Naive thymus-derived CD4-positive, alpha-beta T cell (primary cell): Measurements from ENCODE around the gene TMEM128. TPM values are rescaled to one million over a fixed set of nuclear protein-coding genes. Genes with fewer than 3 reads are reported as not detected.
A peak's percentile ranks its signal among the peaks of the same experiment; 100 is the strongest.

Source experiments
- ATAC-seq: fragments of 150-1000 bp; cut with Tn5 transposase; 2 replicates; pipeline ENCODE4 v1.10.0; 2021; ENCODE audit warnings: mild to moderate bottlenecking, moderate library complexity
- CTCF ChIA-PET: fragments of 350-600 bp; sonication (Branson Sonifier 250); formaldehyde crosslinking; loops from one replicate; lab custom pipeline; 2021; ENCODE audit warnings: antibody characterized with exemption; lab: Charles Lee
- POLR2A ChIA-PET: fragments of 350-600 bp; sonication (Branson Sonifier 250); formaldehyde crosslinking; loops from one replicate; lab custom pipeline; 2021; ENCODE audit warnings: antibody characterized with exemption, inconsistent platforms; lab: Charles Lee
- DNase-seq, 9 donors: peaks; one replicate each; pipeline versions ENCODE4 v3.0.0 to v3.0.0-alpha.2; 2020 to 2022; ENCODE audit warnings: mixed read lengths in 1 of 9
- H3K27ac ChIP-seq: one replicate; pipeline ENCODE4 v1.7.0; 2013; ENCODE audit warnings: mild to moderate bottlenecking, low read depth, low read length, moderate library complexity
- H3K27me3 ChIP-seq, 2 donors: one replicate each; pipeline ENCODE4 v1.7.0; 2013; ENCODE audit warnings: low read length in 2 of 2, mild to moderate bottlenecking in 2 of 2, moderate library complexity in 2 of 2; ENCODE audit not compliant: control insufficient read depth in 2 of 2, insufficient read depth in 2 of 2
- H3K36me3 ChIP-seq, 3 experiments: 1 replicate in 2 of 3; 2 replicates in 1 of 3; pipeline ENCODE4 v1.7.0; 2013; ENCODE audit warnings: low read length in 3 of 3, mild to moderate bottlenecking in 3 of 3, moderate library complexity in 1 of 3; ENCODE audit not compliant: insufficient read depth in 3 of 3, control insufficient read depth in 2 of 3
- H3K4me1 ChIP-seq, 2 donors: one replicate each; pipeline ENCODE4 v1.7.0; 2013; ENCODE audit warnings: low read length in 2 of 2, mild to moderate bottlenecking in 2 of 2, moderate library complexity in 1 of 2; ENCODE audit not compliant: control insufficient read depth in 2 of 2, insufficient read depth in 2 of 2
- H3K4me3 ChIP-seq: 2 replicates; pipeline ENCODE4 v1.7.0; 2013; ENCODE audit warnings: mild to moderate bottlenecking, low read length
- H3K9me3 ChIP-seq, 3 experiments: 1 replicate in 2 of 3; 2 replicates in 1 of 3; pipeline ENCODE4 v1.7.0; 2013; ENCODE audit warnings: low read length in 3 of 3; ENCODE audit not compliant: control insufficient read depth in 2 of 3
- H3K27ac Mint-ChIP-seq, 9 donors: one replicate each; pipeline ENCODE4 v1.8.0; 2020 to 2022; ENCODE audit warnings: mixed read lengths in 9 of 9, mild to moderate bottlenecking in 8 of 9, moderate library complexity in 5 of 9, inconsistent platforms in 2 of 9
- H3K27me3 Mint-ChIP-seq, 5 donors: one replicate each; pipeline ENCODE4 v1.8.0; 2021 to 2022; ENCODE audit warnings: mixed read lengths in 5 of 5, mild to moderate bottlenecking in 1 of 5
- H3K36me3 Mint-ChIP-seq, 5 donors: one replicate each; pipeline ENCODE4 v1.8.0; 2020 to 2022; ENCODE audit warnings: mixed read lengths in 5 of 5, mild to moderate bottlenecking in 3 of 5, inconsistent platforms in 1 of 5
- H3K4me1 Mint-ChIP-seq, 7 donors: one replicate each; pipeline ENCODE4 v1.8.0; 2020 to 2022; ENCODE audit warnings: mixed read lengths in 7 of 7, mild to moderate bottlenecking in 3 of 7, inconsistent platforms in 1 of 7
- H3K4me3 Mint-ChIP-seq, 10 donors: one replicate each; pipeline ENCODE4 v1.8.0; 2020 to 2022; ENCODE audit warnings: mild to moderate bottlenecking in 10 of 10, mixed read lengths in 10 of 10, moderate library complexity in 6 of 10, inconsistent platforms in 2 of 10
- H3K9me3 Mint-ChIP-seq, 11 donors: one replicate each; pipeline ENCODE4 v1.8.0; 2020 to 2022; ENCODE audit warnings: mixed read lengths in 11 of 11, mild to moderate bottlenecking in 4 of 11, inconsistent platforms in 1 of 11, moderate library complexity in 1 of 11
- intact Hi-C, 2 donors: fragments of 100-400 bp; cut with micrococcal nuclease; formaldehyde crosslinking; loops; one replicate each; pipeline ENCODE4 v1.15.1; 2023
- polyA plus RNA-seq, 2 donors: library from polyadenylated mRNA; unstranded; fragments of 300-500 nt; fragmentation: Illumina TruSeq; gene quantifications; one replicate each; pipeline ENCODE4 v1.2.3, GENCODE V29; 2021
- total RNA-seq, 6 experiments: library from RNA in 5 of 6; stranded (reverse) in 5 of 6; gene quantifications; 1 replicate in 5 of 6; 2 replicates in 1 of 6; pipeline ENCODE4 v1.2.3 and lab custom pipeline; 2021 to 2026

Gene TMEM128, protein sequence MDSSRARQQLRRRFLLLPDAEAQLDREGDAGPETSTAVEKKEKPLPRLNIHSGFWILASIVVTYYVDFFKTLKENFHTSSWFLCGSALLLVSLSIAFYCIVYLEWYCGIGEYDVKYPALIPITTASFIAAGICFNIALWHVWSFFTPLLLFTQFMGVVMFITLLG
- 10 to 100 TPM; 10.0 to 22.8 (median 17.8) TPM for total RNA-seq
- 10 to 100 TPM; 46.2 to 47.5 TPM for polyA plus RNA-seq
- 7.5 reads per million, percentile 31 among the genes with 10 or more reads in this experiment for total RNA-seq (lab: John Stamatoyannopoulos, UW)

DNA sequence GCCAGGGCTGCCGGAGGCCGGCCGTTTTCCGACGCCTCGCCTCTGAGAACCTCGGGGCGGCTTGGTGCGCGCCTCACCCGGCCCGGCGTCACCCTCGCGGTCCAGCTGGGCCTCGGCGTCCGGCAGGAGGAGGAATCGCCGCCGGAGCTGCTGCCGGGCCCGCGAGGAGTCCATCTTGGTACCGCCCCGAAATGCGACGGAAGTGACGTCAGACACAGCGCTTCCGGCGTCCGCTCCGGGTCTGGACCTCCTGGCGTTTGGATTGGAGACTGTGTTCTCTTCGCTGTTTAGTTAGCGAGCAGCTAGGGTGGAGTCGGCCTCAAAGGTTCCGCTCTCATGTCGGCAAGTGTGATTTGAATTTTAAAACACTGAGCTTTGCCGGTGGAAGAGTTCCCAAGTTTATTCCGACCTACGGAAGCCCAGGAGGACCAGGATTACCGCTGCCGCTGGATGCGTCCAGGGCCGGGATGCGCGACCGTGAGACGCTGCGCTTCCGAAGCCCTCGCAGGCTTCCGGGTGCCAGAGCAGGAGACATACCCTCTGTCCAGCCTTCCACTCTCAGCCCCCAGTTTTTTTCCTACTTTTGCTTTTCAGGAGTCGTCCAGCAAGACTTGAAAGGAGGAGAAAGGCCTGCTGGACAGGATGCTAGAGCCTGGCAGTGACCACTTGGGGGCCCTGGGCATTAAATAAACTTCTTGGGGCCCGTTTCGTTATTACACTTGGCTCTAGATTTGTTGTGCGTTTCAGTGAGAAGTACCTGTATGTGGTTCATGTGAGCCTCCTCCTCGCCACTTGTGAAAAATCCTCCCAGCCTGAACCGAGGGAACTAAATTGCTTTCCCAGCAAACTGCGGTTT lies at the start of gene TMEM128:
TSS of gene TMEM128 (minus strand) at position 195 of the 856 bp plus-strand sequence. CDS start at position 174, 21 bp downstream.
- ATAC-seq (peak; percentile 98), DNase-seq (peak; percentile 83 to 92 (median 90))
- H3K36me3 ChIP-seq = peaks cover 6 to 25% (median 7%) of the 10 kb centered on the region in 3 experiments
- H3K27me3 Mint-ChIP-seq = peaks cover 0 to 7% (median 0%) of the 10 kb centered on the region in 5 donors
- H3K9me3 ChIP-seq = no peaks in the 10 kb centered on the region
- peaks cover 0 to 3% (median 0%) of the 10 kb centered on the region in 11 donors for H3K9me3 Mint-ChIP-seq
- peak within 1 kb of the TSS; percentile 96 to 99 (median 98) for H3K27ac Mint-ChIP-seq
- peaks cover 4 to 19% (median 14%) of the 10 kb centered on the region in 5 donors for H3K36me3 Mint-ChIP-seq
- intact Hi-C loops = loop anchor here (1.0 to 10.0 kb wide), 5 partner anchors 42 to 294 kb away; partner anchors contain the start of genes LYAR (in 2 of the 2), STX18 (in 2 of the 2) and ZBTB49 (in 2 of the 2)
- ChIA-PET POLR2A (interaction anchor here (0.7 to 2.3 kb wide), 14 partner anchors 8 to 294 kb away, joined by 3 to 15 read pairs (median 4); partner anchors contain the start of genes LYAR, NSG1, STX18 and ZBTB49), CTCF (interaction anchor here (0.7 to 1.1 kb wide), 4 partner anchors 12 to 183 kb away, joined by 3 to 7 read pairs (median 3); no protein-coding TSS in a partner anchor)
- H3K4me1 Mint-ChIP-seq = peaks cover 24 to 54% (median 41%) of the 10 kb centered on the region in 7 donors
- no peaks in the 10 kb centered on the region for H3K27me3 ChIP-seq
- peaks cover 8 to 22% of the 10 kb centered on the region in 2 donors for H3K4me1 ChIP-seq
- peak within 1 kb of the TSS; percentile 89 for H3K4me3 ChIP-seq
- H3K4me3 Mint-ChIP-seq = peak within 1 kb of the TSS; percentile 91 to 98 (median 96)
- peak within 1 kb of the TSS; percentile 84 for H3K27ac ChIP-seq

DNA sequence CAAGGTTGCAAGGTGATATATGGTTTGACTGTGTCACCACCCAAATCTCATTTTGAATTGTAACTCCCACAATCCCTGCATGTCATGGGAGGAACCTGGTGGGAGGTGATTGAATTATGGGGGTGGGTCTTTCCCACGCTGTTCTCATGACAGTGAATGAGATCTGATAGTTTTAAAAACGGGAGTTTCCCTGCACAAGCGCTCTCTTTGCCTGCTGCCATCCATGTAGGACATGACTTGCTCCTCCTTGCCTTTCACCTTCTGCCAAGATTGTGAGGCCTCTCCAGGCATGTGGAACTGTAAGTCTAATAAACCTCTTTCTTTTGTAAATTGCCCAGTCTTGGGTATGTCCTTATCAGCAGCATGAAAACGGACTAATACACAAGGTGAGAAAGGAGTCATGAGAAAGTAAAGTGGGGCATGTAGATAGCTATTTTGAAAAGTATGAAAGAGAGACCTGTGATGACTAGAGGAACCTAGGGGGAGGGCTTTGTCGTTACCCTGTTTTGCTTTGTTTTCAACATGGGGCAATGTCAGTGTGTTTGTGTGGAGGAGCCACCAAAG lies 48.3 kb upstream of the TMEM128 start:
- no peaks in the 10 kb centered on the region for H3K9me3 ChIP-seq
- Mint-ChIP-seq H3K27me3 (no peaks in the 10 kb centered on the region), H3K36me3 (peaks cover 10 to 28% (median 16%) of the 10 kb centered on the region in 5 donors), H3K4me1 (peaks cover 20 to 61% (median 51%) of the 10 kb centered on the region in 7 donors), H3K27ac (peak overlapping the region in 3 of 9 donors; percentile 15 to 68 (median 24)), H3K9me3 (peaks cover 0 to 3% (median 0%) of the 10 kb centered on the region in 11 donors), H3K4me3 (peak overlapping the region in 1 of 10 donors; percentile 2)
- no peak overlapping the region for H3K27ac ChIP-seq
- peaks cover 0 to 7% (median 0%) of the 10 kb centered on the region in 3 experiments for H3K36me3 ChIP-seq
- H3K4me3 ChIP-seq = no peak overlapping the region
- DNase-seq (no peak), ATAC-seq (no peak)
- intact Hi-C loops = no loop called here
- ChIA-PET CTCF (no interaction called here), POLR2A (no interaction called here)
- peaks cover 2 to 10% of the 10 kb centered on the region in 2 donors for H3K4me1 ChIP-seq
- H3K27me3 ChIP-seq = no peaks in the 10 kb centered on the region

DNA sequence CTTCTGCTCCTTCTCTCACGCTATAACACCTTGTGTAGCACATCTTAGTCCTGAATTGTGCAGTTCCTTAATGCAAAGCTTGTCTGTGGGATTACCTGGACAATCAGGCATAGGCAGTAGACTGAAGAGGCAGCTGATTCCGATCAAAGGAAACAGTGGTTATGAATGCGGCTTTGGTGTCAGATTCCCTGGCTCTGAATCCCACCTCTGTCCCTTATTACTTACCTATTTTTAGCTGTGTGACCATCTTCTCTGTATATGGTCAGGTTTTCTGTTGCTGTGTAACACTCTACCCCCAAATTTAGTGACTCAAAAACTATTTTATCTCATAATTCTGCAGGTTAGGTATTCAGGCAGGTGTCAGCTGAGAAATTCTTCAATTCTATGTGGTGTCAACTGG lies 45.3 kb upstream of the TMEM128 start:
- peaks cover 35 to 73% (median 61%) of the 10 kb centered on the region in 7 donors for H3K4me1 Mint-ChIP-seq
- H3K27ac Mint-ChIP-seq = no peak overlapping the region
- intact Hi-C loops = no loop called here

DNA sequence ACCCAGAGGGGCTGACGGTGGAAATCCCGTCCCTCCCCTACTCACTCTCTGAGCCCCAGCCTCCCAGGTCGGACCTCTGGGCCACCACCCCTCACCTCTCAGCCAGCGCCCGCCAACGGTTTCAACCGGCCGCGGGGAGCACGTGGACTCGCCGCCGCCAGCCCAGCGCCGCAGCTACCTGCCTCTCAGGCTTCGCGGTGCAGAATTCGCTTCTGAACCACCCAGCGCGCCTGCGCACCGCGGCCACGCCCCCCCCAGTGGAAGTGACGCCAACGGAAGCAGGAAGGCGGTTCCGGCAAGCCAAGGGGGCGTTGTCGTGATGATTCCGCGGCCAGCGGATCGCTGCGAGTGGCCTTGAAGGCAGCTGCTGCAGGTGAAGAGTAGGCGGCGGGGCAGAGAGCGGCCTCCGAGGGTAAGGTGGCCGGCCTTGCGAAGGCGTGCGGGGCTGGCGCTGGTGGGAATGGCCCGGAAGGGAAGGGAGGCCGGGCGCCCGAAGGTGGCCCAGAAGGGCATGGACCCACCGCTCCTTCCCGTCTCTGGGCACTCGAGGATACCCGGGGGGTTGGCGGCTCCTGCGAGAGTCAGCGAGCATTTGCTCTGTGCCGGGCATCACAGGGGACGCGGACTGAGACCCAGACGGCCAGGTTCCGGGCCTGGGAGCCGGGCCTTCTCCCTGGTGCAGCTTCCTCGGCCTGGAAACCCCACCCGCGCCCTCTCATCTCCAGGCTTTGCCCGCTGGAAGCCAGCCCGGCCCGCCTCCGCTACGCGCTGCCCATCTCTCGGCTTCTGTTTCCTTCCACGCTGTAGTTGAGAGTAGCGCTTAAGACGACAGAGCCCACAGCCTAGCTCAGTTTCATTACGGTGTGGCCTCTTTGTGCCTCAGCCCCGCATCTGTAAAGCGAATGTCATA lies 42.2 kb upstream of the TMEM128 start, which contains the start of the genes LYAR and ZBTB49:
TSS of gene LYAR (minus strand) at position 214 of the 910 bp plus-strand sequence. CDS start 6,412 bp downstream, outside the sequence.
TSS of gene ZBTB49 (plus strand) at position 311 of the 910 bp plus-strand sequence. CDS start 9,695 bp downstream, outside the sequence.
- DNase-seq = peak; percentile 89 to 99 (median 96)
- Histone ChIP-seq H3K9me3 (no peaks in the 10 kb centered on the region), H3K4me1 (peaks cover 20 to 21% of the 10 kb centered on the region in 2 donors), H3K27ac (peak within 1 kb of the TSS; percentile 79), H3K36me3 (peaks cover 0 to 21% (median 0%) of the 10 kb centered on the region in 3 experiments), H3K4me3 (peak within 1 kb of the TSS; percentile 81), H3K27me3 (no peaks in the 10 kb centered on the region)
- peak within 1 kb of the TSS; percentile 80 to 95 (median 92) for H3K27ac Mint-ChIP-seq
- intact Hi-C loops = loop anchor here (1.0 to 2.0 kb wide), 8 partner anchors 38 to 335 kb away; partner anchors contain the start of genes STX18 (in 2 of the 2), TMEM128 (in 2 of the 2) and NSG1 (in 1 of the 2)
- H3K36me3 Mint-ChIP-seq = peaks cover 0 to 18% (median 11%) of the 10 kb centered on the region in 5 donors
- peak; percentile 96 for ATAC-seq
- ChIA-PET POLR2A (interaction anchor here (0.7 to 1.8 kb wide), 4 partner anchors 24 to 42 kb away, joined by 3 to 12 read pairs (median 3); partner anchors contain the start of gene TMEM128), CTCF (no interaction called here)
- H3K4me3 Mint-ChIP-seq = peak within 1 kb of the TSS; percentile 93 to 98 (median 96)
- no peaks in the 10 kb centered on the region for H3K27me3 Mint-ChIP-seq
- H3K4me1 Mint-ChIP-seq = peaks cover 40 to 77% (median 57%) of the 10 kb centered on the region in 7 donors
- peaks cover 0 to 1% (median 0%) of the 10 kb centered on the region in 11 donors for H3K9me3 Mint-ChIP-seq

More for the DNA sequence above, 45.3 kb upstream of the TMEM128 start:
- Mint-ChIP-seq H3K9me3 (peaks cover 0 to 3% (median 0%) of the 10 kb centered on the region in 11 donors), H3K27me3 (no peaks in the 10 kb centered on the region), H3K4me3 (no peak overlapping the region), H3K36me3 (peaks cover 4 to 25% (median 16%) of the 10 kb centered on the region in 5 donors)
- ChIA-PET POLR2A (interaction anchor here (1.8 kb wide), 1 partner anchor 45 kb away, joined by 5 read pairs; the partner anchor contains the start of gene TMEM128), CTCF (no interaction called here)
- DNase-seq (no peak), ATAC-seq (no peak)
- Histone ChIP-seq H3K27ac (no peak overlapping the region), H3K4me3 (no peak overlapping the region), H3K27me3 (no peaks in the 10 kb centered on the region), H3K4me1 (peaks cover 20 to 26% of the 10 kb centered on the region in 2 donors), H3K9me3 (no peaks in the 10 kb centered on the region), H3K36me3 (peaks cover 0 to 11% (median 0%) of the 10 kb centered on the region in 3 experiments)

DNA sequence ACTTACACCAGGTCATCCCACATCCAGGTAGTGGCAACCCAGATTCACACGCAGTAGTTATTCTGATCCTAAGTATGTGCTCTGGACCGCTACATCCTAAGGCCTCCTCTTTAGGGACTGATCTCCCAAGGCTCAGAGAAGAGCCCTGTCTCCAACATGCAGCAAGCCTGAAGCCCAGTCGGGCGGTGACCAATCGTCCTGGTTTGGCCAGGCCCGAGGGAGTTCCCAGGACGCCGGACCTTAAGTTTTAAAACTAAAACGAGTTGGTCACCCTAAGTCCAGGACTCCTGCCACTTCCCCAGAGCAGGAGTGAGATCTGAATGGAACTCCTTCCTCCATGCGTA lies 41.5 kb upstream of the TMEM128 start:
- H3K27ac Mint-ChIP-seq = peak overlapping the region; percentile 80 to 95 (median 92)
- no peaks in the 10 kb centered on the region for H3K27me3 Mint-ChIP-seq
- H3K36me3 ChIP-seq = peaks cover 0 to 28% (median 0%) of the 10 kb centered on the region in 3 experiments
- H3K27ac ChIP-seq = peak overlapping the region; percentile 79
- peaks cover 0 to 20% (median 7%) of the 10 kb centered on the region in 5 donors for H3K36me3 Mint-ChIP-seq
- intact Hi-C loops = no loop called here
- ATAC-seq (peak; percentile 3), DNase-seq (no peak)
- H3K4me1 Mint-ChIP-seq = peaks cover 35 to 72% (median 51%) of the 10 kb centered on the region in 7 donors
- peaks cover 20 to 21% of the 10 kb centered on the region in 2 donors for H3K4me1 ChIP-seq
- peak overlapping the region; percentile 93 to 98 (median 96) for H3K4me3 Mint-ChIP-seq
- H3K27me3 ChIP-seq = no peaks in the 10 kb centered on the region
- POLR2A ChIA-PET = interaction anchor here (0.7 to 1.8 kb wide), 4 partner anchors 23 to 42 kb away, joined by 3 to 12 read pairs (median 3); partner anchors contain the start of gene TMEM128
- H3K4me3 ChIP-seq = peak overlapping the region; percentile 81
- peaks cover 0 to 1% (median 0%) of the 10 kb centered on the region in 11 donors for H3K9me3 Mint-ChIP-seq
- CTCF ChIA-PET = no interaction called here
- no peaks in the 10 kb centered on the region for H3K9me3 ChIP-seq
